Inflammatory macrophage treated with lipopolysaccharide for 4 hours (primary cell): ENCODE results near the gene ZNF576.
A peak's percentile ranks its signal among the peaks of the same experiment; 100 is the strongest.
"Not testable (repeated sequence)": the region's sequence is repeated elsewhere in the genome, so short reads cannot be mapped to it uniquely, and the experiment has no call there.

Experiments
- DNase-seq: peaks from one replicate; pipeline ENCODE4 v3.0.0-alpha.2; 2020

The ZNF576 gene

GRCh38 chr19:43575156-43575950 is 21.0 kb upstream of the ZNF576 start, which contains the start of the genes PINLYP and XRCC1:
Gene PINLYP, plus strand, starts transcription at chr19:43575801. Its CDS starts 1,391 bp downstream, at chr19:43577192.
Gene XRCC1, minus strand, starts transcription at chr19:43575527. Its CDS starts 69 bp downstream, at chr19:43575458.
- peak; percentile 99 for DNase-seq

- DNase-seq = no peak
Observed at GRCh38 chr19:43575955-43576878, 20.2 kb upstream of the ZNF576 start.

- DNase-seq = no peak
Observed at GRCh38 chr19:43578787-43579186, 17.6 kb upstream of the ZNF576 start.

- DNase-seq = no peak
Observed at GRCh38 chr19:43581467-43581866, 14.9 kb upstream of the ZNF576 start.

GRCh38 chr19:43582495-43582894 is 13.9 kb upstream of the ZNF576 start:
- DNase-seq = no peak

- DNase-seq = no peak
Observed at GRCh38 chr19:43584484-43584883, 11.9 kb upstream of the ZNF576 start.

- no peak for DNase-seq
Observed at GRCh38 chr19:43586346-43586745, 10.0 kb upstream of the ZNF576 start.

- DNase-seq = not testable (repeated sequence)
Observed at GRCh38 chr19:43587029-43587428, 9.4 kb upstream of the ZNF576 start.

- no peak for DNase-seq
Observed at GRCh38 chr19:43589277-43589676, 7.1 kb upstream of the ZNF576 start.

GRCh38 chr19:43589678-43590077 is 6.7 kb upstream of the ZNF576 start:
- no peak for DNase-seq

- no peak for DNase-seq
Observed at GRCh38 chr19:43591904-43592772, 4.3 kb upstream of the ZNF576 start.

GRCh38 chr19:43592800-43593350 is 3.5 kb upstream of the ZNF576 start:
- no peak for DNase-seq

GRCh38 chr19:43594081-43594697 is 2.2 kb upstream of the ZNF576 start:
- no peak for DNase-seq

GRCh38 chr19:43594710-43595604 is 1.4 kb upstream of the ZNF576 start:
- DNase-seq = peak; percentile 80

GRCh38 chr19:43595605-43595998 is 793 bp upstream of the ZNF576 start:
- no peak for DNase-seq

- DNase-seq = peak; percentile 5
Observed at GRCh38 chr19:43596842-43597461, 557 bp downstream of the ZNF576 start.

GRCh38 chr19:43597876-43598275 is 1.5 kb downstream of the ZNF576 start:
- DNase-seq = peak; percentile 31

GRCh38 chr19:43598445-43599240 is 2.2 kb downstream of the ZNF576 start:
- no peak for DNase-seq

- no peak for DNase-seq
Observed at GRCh38 chr19:43599635-43600295, 3.4 kb downstream of the ZNF576 start.
